Measurements from ENCODE around the gene MEP1B.
"Not testable (repeated sequence)": the region's sequence is repeated elsewhere in the genome, so short reads cannot be mapped to it uniquely, and the experiment has no call there.

MEP1B gene

GRCh38 chr18:32219431-32220018, 29.7 kb downstream of the MEP1B start:
- Histone ChIP-seq H3K9me3 (ENCODE audit: control insufficient read depth, insufficient read depth, low read depth, low read length) (no peaks in the 10 kb centered on the region), H3K36me3 (ENCODE audit: control insufficient read depth in 2 of 2, insufficient read depth in 1 of 2, low read length in 2 of 2) (no peaks in the 10 kb centered on the region), H3K4me3 (ENCODE audit: low read depth, low read length) (no peak overlapping the region), H3K27ac (ENCODE audit: extremely low read depth, low read depth, low read length) (no peak overlapping the region), H3K4me1 (ENCODE audit: control insufficient read depth, insufficient read depth, low read length) (no peaks in the 10 kb centered on the region)
- ChIA-PET POLR2A (interaction anchor here (0.5 to 0.6 kb wide), 2 partner anchors 41 to 256 kb away, joined by 3 to 4 read pairs; no protein-coding TSS in a partner anchor), CTCF (interaction anchor here (0.6 to 1.7 kb wide), 3 partner anchors 19 to 62 kb away, joined by 3 to 9 read pairs (median 3); no protein-coding TSS in a partner anchor)
- TF ChIP-seq ZNF175 (tag by site-specific recombination; IDR thresholded peaks at IDR 0.05) (no peak), ZNF37A (tag by site-specific recombination; IDR thresholded peaks at IDR 0.05) (no peak), SALL2 (tag by site-specific recombination; IDR thresholded peaks at IDR 0.05; ENCODE audit: borderline replicate concordance) (no peak), TSHZ1 (tag by site-specific recombination; IDR thresholded peaks at IDR 0.05; ENCODE audit: borderline replicate concordance) (no peak), ZNF561 (tag by site-specific recombination; IDR thresholded peaks at IDR 0.05; ENCODE audit: borderline replicate concordance) (no peak), SCRT2 (tag by site-specific recombination; IDR thresholded peaks at IDR 0.05) (no peak), HOXD13 (CRISPR knock-in tag; IDR thresholded peaks at IDR 0.05; ENCODE audit: borderline replicate concordance) (no peak), ZNF792 (tag by site-specific recombination; IDR thresholded peaks at IDR 0.05) (no peak), ZNF514 (tag by site-specific recombination; IDR thresholded peaks at IDR 0.05) (no peak), ZNF555 (tag by site-specific recombination; conservative IDR thresholded peaks at IDR 0.05) (no peak), ZNF335 (tag by site-specific recombination; conservative IDR thresholded peaks at IDR 0.05) (no peak), ZNF16 (tag by site-specific recombination; IDR thresholded peaks at IDR 0.05; ENCODE audit: low read depth) (no peak), IKZF3 (tag by site-specific recombination; IDR thresholded peaks at IDR 0.05) (no peak), ZSCAN18 (tag by site-specific recombination; IDR thresholded peaks at IDR 0.05) (no peak), ZNF433 (tag by site-specific recombination; IDR thresholded peaks at IDR 0.05; ENCODE audit: low read depth) (no peak), OVOL3 (tag by site-specific recombination; IDR thresholded peaks at IDR 0.05) (no peak)

- CTCF ChIA-PET; H3K27ac ChIP-seq (ENCODE audit: extremely low read depth, low read depth, low read length); H3K36me3 ChIP-seq (ENCODE audit: control insufficient read depth in 2 of 2, insufficient read depth in 1 of 2, low read length in 2 of 2); H3K4me1 ChIP-seq (ENCODE audit: control insufficient read depth, insufficient read depth, low read length); H3K4me3 ChIP-seq (ENCODE audit: low read depth, low read length); POLR2A ChIA-PET; H3K9me3 ChIP-seq (ENCODE audit: control insufficient read depth, insufficient read depth, low read depth, low read length): not testable (repeated sequence)
Observed at GRCh38 chr18:32233348-32233747, 43.5 kb downstream of the MEP1B start.

GRCh38 chr18:32237049-32237448, 47.2 kb downstream of the MEP1B start:
- CTCF ChIA-PET = no interaction called here
- no peak for TF ChIP-seq ZNF341 (tag by site-specific recombination; IDR thresholded peaks at IDR 0.05; ENCODE audit: low read depth)
- TF ChIP-seq ZNF600 (tag by site-specific recombination; IDR thresholded peaks at IDR 0.05) = no peak
- TF ChIP-seq TRIM28 (IDR thresholded peaks at IDR 0.05; ENCODE audit: borderline replicate concordance, low read length) = no peak
- no peak for TF ChIP-seq ZNF621 (tag by site-specific recombination; IDR thresholded peaks at IDR 0.05)
- no peak for TF ChIP-seq WT1 (tag by site-specific recombination; IDR thresholded peaks at IDR 0.05)
- no peak for TF ChIP-seq ZNF707 (tag by site-specific recombination; IDR thresholded peaks at IDR 0.05)
- TF ChIP-seq ZNF561 (tag by site-specific recombination; IDR thresholded peaks at IDR 0.05; ENCODE audit: borderline replicate concordance) = no peak
- no peak for TF ChIP-seq HIC1 (tag by site-specific recombination; IDR thresholded peaks at IDR 0.05)
- TF ChIP-seq ZNF302 (tag by site-specific recombination; IDR thresholded peaks at IDR 0.05; ENCODE audit: low read depth) = no peak
- TF ChIP-seq ZNF23 (tag by site-specific recombination; IDR thresholded peaks at IDR 0.05; ENCODE audit: borderline replicate concordance) = no peak
- no peak for TF ChIP-seq ZNF2 (tag by site-specific recombination; IDR thresholded peaks at IDR 0.05)
- TF ChIP-seq IKZF3 (tag by site-specific recombination; IDR thresholded peaks at IDR 0.05) = no peak
- TF ChIP-seq GLI2 (tag by site-specific recombination; IDR thresholded peaks at IDR 0.05; ENCODE audit: borderline replicate concordance, low read depth) = no peak

More at GRCh38 chr18:32237049-32237448, 47.2 kb downstream of the MEP1B start:
- no peak overlapping the region for H3K4me3 ChIP-seq (ENCODE audit: low read depth, low read length)
- POLR2A ChIA-PET = no interaction called here
- H3K4me1 ChIP-seq (ENCODE audit: control insufficient read depth, insufficient read depth, low read length) = no peaks in the 10 kb centered on the region
- H3K27ac ChIP-seq (ENCODE audit: extremely low read depth, low read depth, low read length) = no peak overlapping the region
- no peaks in the 10 kb centered on the region for H3K9me3 ChIP-seq (ENCODE audit: control insufficient read depth, insufficient read depth, low read depth, low read length)
- no peaks in the 10 kb centered on the region for H3K36me3 ChIP-seq (ENCODE audit: control insufficient read depth in 2 of 2, insufficient read depth in 1 of 2, low read length in 2 of 2)

Data from HEK293 (cell line).